Measurements from ENCODE around the gene KCNT1.

- no peak for TF ChIP-seq POLR2A (IDR thresholded peaks at IDR 0.05)
- TF ChIP-seq CTCF (IDR thresholded peaks at IDR 0.05) = no peak
Observed at GRCh38 chr9:135794057-135794335, 92.0 kb downstream of the KCNT1 start.
